HG02610 (cell line): ENCODE measurements around the gene COA8.

Experiments
- ATAC-seq: cut with Tn5 transposase; IDR thresholded peaks from one replicate; pipeline ENCODE4 v1.9.1; 2021; ENCODE audit warnings: mild to moderate bottlenecking, moderate library complexity; ENCODE audit not compliant: unreplicated experiment

The COA8 gene

DNA sequence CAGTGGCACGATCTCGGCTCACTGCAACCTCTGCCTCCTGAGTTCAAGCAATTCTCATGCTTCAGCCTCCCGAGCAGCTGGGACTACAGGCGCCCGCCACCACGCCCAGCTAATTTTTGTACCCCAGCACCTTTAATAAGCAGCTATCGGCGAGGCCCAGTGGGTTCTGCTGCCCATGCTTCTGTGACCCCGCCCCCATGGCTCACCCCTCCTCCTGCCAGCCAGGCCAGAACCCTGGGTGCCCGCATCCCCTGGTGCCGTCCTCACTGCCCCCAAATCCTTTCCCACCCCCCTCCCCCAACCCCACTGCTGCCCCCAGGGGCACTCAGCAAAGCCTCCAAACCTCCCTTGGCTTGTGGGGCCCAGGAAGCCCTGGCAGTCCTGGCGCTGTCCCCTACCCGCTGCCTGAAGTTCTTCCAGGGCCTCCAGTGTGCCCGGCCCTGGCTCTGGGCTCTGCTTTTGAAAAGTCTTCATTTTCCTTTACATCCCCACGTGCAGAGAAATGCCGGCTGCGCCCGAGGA is 14.8 kb upstream of the COA8 start:
- no peak for ATAC-seq

DNA sequence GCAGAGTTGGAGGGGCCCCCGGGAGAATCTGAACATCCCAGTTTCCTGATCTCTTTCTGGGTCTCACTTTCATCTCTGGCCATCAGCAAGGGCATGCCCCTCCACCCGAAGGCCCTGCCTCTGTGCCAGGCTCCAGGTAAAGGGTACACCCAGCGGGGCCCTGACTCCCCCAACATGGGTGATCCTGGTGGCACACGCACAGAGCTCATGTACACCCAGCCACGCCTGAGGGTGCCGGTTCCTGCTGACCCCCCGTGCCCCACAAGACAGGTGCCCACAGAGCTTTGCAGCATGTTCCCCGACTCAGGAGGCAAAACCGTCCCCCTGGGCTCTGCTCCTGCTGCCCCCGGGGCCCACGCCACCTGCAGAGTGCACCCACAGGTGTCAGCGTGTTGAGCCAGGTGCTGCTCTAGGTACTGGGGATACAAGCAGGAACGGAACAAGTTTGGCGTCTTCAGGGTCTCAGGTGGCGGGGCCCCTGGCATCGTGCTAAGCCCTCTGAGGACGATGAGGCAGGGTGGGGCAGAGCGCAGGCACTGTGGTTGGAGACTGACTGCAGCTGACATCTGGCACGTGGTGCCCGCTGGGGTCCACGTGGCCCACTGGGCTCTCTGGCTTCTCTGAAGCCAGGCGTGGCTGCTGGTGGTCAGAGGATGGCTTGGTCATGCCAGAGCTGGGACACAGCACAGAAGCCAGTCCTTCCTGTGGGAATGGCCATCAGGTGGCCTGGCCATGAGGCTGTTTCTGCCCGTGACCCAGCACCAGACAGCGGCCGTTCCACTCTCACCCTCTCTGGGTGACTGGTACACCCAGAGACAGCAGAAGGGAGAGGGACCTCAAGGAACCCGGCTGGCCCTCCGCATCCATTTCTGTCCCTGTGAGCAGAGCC is 14.1 kb upstream of the COA8 start:
- ATAC-seq: no peak

- ATAC-seq: no peak
These were observed 13.1 kb upstream of the COA8 start for GRCh38 chr14:103549361-103550311.

GRCh38 chr14:103550451-103551337 is 12.1 kb upstream of the COA8 start:
- no peak for ATAC-seq

- no peak for ATAC-seq
These were observed 11.4 kb upstream of the COA8 start for GRCh38 chr14:103551338-103551762.

DNA sequence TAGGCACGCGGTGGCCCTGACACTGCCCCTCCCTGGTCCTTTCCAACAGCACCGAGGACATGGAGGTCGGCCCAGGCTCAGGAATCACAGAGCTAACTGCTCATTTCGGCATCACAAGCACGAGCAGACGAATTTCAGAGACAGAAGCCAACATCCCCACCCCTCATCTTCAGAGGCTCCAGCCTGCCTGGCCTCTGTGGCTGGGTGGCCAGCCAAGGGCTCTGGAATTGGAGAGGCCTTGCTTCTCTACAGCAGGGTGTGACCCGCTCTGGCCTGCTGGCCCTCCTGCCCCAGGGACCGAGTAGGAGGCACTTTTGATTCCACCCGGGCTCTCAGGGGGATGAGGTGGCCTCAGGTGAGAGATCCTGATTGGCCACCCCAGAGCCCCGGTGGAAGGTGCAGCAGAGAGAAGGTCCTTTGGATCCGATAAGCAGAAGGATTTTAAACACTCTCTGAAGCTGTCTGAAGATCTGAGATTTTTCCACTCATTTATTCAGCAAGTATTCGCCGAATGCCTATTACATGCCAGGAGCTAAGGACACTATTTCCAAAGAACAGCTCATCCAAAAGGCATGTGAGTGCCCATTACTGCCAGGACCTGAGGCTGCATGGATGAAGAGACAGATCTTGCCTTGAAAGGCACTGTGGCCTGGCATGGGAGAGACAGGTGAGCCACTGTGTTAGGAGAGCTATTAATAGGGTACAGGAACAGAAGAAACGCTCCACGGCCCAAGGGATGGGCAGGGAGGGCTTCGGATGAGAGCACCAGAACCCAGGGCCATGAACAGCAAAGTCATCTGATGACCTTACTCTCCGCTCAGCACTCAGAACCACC is 10.5 kb upstream of the COA8 start:
- ATAC-seq: no peak

DNA sequence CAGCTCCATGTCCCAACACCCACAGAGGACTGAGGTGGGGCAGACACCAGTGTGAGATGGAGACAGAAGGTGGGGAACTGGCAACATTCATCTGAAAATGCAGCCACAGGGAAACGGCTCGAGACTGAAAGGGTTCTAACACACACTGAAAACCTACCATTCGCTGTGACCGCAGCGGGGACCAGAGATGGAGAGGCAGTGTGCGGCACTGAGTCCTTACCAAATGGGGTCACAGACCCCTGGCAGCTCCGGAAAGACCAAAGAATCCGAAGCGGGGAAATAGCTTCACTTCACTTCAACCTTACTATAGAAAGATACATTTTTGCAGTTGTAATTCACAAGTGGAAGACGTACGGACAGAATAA is 9.9 kb upstream of the COA8 start:
- ATAC-seq: no peak

GRCh38 chr14:103555559-103556337 is 7.0 kb upstream of the COA8 start:
- ATAC-seq: no peak

DNA sequence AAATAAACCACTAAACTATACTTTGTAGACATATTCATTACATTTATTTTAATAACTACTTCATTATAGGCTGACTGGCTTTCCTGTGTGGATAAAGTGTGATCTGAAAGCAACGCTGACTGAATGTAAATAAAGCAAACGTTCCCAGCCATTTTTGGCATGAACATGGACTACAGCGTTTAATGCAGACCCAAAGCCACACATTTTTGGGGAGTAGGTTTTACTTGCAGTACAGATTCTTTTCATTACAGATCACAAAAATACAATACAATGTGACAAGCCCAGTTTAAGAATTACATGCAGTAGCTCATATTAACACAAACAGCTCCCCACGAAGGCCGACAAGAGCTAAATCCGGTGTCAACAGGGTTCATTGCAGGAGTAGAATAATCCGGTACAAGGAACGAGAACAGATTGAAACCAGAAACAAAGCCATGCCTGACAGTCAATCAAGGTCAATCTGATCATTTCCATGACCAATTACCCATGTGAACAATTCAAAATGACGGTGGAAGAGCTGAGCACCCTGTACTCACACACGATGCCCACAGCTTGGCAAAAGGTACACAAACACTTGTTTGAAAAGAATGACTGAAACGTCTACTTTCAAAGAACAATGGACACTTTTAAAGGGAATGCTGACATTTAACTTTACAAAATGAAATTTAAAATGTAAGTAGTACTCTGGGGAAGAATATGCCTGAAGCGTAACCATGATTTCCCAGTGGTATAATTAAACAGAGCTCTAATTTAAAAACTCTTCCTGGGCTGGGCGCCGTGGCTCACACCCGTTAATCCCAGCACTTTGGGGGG is 5.6 kb upstream of the COA8 start:
- no peak for ATAC-seq

GRCh38 chr14:103558071-103558882 is 4.5 kb upstream of the COA8 start:
- ATAC-seq: no peak

- ATAC-seq: no peak
These were observed 3.0 kb upstream of the COA8 start for GRCh38 chr14:103559766-103560165.

- ATAC-seq: no peak
These were observed 2.1 kb upstream of the COA8 start for GRCh38 chr14:103560691-103561090.

GRCh38 chr14:103561381-103562178 is 1.2 kb upstream of the COA8 start:
- peak; percentile 15 for ATAC-seq

GRCh38 chr14:103562179-103562428 is 656 bp upstream of the COA8 start:
- ATAC-seq: no peak

GRCh38 chr14:103563226-103563620 is 463 bp downstream of the COA8 start:
- ATAC-seq: no peak

DNA sequence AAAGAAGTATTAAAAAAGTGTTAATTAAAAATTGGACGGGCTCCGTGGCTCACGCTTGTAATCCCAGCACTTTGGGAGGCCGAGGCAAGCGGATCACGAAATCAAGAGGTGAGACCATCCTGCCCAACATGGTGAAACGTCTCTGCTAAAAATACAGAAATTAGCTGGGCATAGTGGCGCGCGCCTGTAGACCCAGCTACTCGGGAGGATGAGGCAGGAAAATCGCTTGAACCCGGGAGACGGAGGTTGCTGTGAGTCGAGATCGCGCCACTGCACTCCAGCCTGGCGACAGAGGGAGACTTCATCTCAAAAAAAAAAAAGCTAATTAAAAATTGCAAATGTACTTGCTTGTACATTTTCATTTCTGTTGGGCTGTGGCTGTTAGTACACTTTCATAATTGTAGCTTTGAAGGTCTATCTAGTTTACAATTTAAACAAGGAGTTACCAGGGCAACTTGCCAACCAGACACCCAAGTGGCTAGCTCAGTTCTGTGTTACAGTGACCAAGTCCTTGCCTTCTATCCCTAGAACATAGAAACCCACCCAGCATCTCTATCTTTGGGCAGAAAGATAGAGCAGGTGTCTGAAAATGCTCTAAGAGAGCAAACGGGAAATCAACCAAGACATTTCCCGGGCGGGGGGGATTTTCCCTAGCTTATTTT is 1.2 kb downstream of the COA8 start:
- no peak for ATAC-seq
